ENCODE results near the gene ARHGEF4. TPM values are rescaled to one million over a fixed set of nuclear protein-coding genes. Genes with fewer than 3 reads are reported as not detected.

Gene ARHGEF4
- total RNA-seq, 1 experiment from 2014 or later, result 26.6 TPM

DNA sequence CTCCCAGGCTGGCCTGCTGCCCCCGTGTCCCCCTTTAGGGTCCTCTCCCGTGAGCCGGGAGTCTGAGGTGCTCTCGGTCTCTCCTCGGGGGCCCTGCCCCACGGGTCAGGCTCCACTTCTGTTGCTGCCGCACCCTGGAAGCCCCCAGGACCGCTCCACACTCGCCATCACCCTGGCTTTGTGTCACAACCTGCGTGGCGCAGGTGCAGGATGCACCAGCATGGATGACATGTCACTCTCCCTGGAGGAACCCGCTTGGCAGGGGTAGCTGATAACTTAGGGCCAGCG lies 10.8 kb upstream of the ARHGEF4 start:
- H3K4me3 ChIP-seq (replicated peaks in 1 of 2; ENCODE audit: low read depth in 1 of 2, low read length in 2 of 2), result no peak overlapping the region
- no peaks in the 10 kb centered on the region for H3K36me3 ChIP-seq (ENCODE audit: control insufficient read depth in 1 of 2, insufficient read depth in 2 of 2, low read length in 2 of 2)
- H3K9me2 ChIP-seq (ENCODE audit: insufficient read depth), result no peaks in the 10 kb centered on the region
- ATAC-seq (no peak), DNase-seq (ENCODE audit: low read depth, low spot score) (no peak)
- H3K9me3 ChIP-seq (ENCODE audit: control insufficient read depth in 1 of 2, insufficient read depth in 1 of 2, low read depth in 1 of 2, low read length in 2 of 2), result no peaks in the 10 kb centered on the region
- intact Hi-C loops (cut with micrococcal nuclease), result no loop called here
- no peak overlapping the region for H3K4me2 ChIP-seq (ENCODE audit: low read length)
- BruUV-seq (replicated peaks), result no TSS peak
- H3K9ac ChIP-seq (ENCODE audit: low read length), result no peak overlapping the region
- ChIA-PET CTCF (no interaction called here), RAD21 (ENCODE audit: low non-redundant PET in 1 of 2, low total read pairs in 2 of 2, uncharacterized antibody in 2 of 2, unreplicated experiment in 2 of 2) (no interaction called here), POLR2A (no interaction called here)
- H3K4me1 ChIP-seq (ENCODE audit: control insufficient read depth in 1 of 2, insufficient read depth in 2 of 2, low read length in 2 of 2), result peaks cover 0 to 42% of the 10 kb centered on the region in 2 experiments; a peak in 2 of 4 replicates
- no peak overlapping the region for H3K27ac ChIP-seq (ENCODE audit: low read depth, low read length)
- no peaks in the 10 kb centered on the region for H4K20me1 ChIP-seq (ENCODE audit: insufficient read depth)
- no peaks in the 10 kb centered on the region for H3K79me2 ChIP-seq (ENCODE audit: insufficient read depth, low read length)
- TF ChIP-seq YY1 (IDR thresholded peaks at IDR 0.05; ENCODE audit: extremely low read depth, insufficient replicate concordance, low read depth, low read length), result no peak
- TF ChIP-seq TCF7L2 (IDR thresholded peaks at IDR 0.05; ENCODE audit: borderline replicate concordance, extremely low read depth, insufficient read depth, insufficient read length), result no peak
- no peak for TF ChIP-seq FOSL1 (IDR thresholded peaks at IDR 0.05; ENCODE audit: low read depth)
- TF ChIP-seq CEBPB (IDR thresholded peaks at IDR 0.05; ENCODE audit: low read depth), result no peak
- TF ChIP-seq EZH2phosphoT487 (IDR thresholded peaks at IDR 0.05; ENCODE audit: borderline replicate concordance), result no peak
- TF ChIP-seq, protein P1, sequence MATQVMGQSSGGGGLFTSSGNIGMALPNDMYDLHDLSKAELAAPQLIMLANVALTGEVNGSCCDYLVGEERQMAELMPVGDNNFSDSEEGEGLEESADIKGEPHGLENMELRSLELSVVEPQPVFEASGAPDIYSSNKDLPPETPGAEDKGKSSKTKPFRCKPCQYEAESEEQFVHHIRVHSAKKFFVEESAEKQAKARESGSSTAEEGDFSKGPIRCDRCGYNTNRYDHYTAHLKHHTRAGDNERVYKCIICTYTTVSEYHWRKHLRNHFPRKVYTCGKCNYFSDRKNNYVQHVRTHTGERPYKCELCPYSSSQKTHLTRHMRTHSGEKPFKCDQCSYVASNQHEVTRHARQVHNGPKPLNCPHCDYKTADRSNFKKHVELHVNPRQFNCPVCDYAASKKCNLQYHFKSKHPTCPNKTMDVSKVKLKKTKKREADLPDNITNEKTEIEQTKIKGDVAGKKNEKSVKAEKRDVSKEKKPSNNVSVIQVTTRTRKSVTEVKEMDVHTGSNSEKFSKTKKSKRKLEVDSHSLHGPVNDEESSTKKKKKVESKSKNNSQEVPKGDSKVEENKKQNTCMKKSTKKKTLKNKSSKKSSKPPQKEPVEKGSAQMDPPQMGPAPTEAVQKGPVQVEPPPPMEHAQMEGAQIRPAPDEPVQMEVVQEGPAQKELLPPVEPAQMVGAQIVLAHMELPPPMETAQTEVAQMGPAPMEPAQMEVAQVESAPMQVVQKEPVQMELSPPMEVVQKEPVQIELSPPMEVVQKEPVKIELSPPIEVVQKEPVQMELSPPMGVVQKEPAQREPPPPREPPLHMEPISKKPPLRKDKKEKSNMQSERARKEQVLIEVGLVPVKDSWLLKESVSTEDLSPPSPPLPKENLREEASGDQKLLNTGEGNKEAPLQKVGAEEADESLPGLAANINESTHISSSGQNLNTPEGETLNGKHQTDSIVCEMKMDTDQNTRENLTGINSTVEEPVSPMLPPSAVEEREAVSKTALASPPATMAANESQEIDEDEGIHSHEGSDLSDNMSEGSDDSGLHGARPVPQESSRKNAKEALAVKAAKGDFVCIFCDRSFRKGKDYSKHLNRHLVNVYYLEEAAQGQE (IDR thresholded peaks at IDR 0.05; ENCODE audit: low read depth), result no peak
- no peak for TF ChIP-seq SIN3A (IDR thresholded peaks at IDR 0.05; ENCODE audit: low read depth)
- no peak for TF ChIP-seq SRF (IDR thresholded peaks at IDR 0.05; ENCODE audit: low read depth)
- no peak for TF ChIP-seq EGR1 (IDR thresholded peaks at IDR 0.05; ENCODE audit: low read depth)
- TF ChIP-seq ZFX (IDR thresholded peaks at IDR 0.05), result no peak
- TF ChIP-seq, protein P2, sequence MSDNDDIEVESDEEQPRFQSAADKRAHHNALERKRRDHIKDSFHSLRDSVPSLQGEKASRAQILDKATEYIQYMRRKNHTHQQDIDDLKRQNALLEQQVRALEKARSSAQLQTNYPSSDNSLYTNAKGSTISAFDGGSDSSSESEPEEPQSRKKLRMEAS (IDR thresholded peaks at IDR 0.05), result no peak
- TF ChIP-seq CBX3 (IDR thresholded peaks at IDR 0.05; ENCODE audit: low read depth), result no peak
- TF ChIP-seq JUND (IDR thresholded peaks at IDR 0.05), result no peak
- H2AFZ ChIP-seq (ENCODE audit: low read depth, low read length, poor library complexity, severe bottlenecking), result no peak overlapping the region
- H3K27me3 ChIP-seq (ENCODE audit: insufficient read depth, low read length), result no peaks in the 10 kb centered on the region

Data from HCT116 (cell line).